Activated CD8-positive, alpha-beta memory T cell treated with anti-CD3 and anti-CD28 coated beads, Interleukin-2, amount 50 U/mL, for 4 hours (primary cell): Measurements from ENCODE around the gene LURAP1L.
"Not testable (repeated sequence)": the region's sequence is repeated elsewhere in the genome, so short reads cannot be mapped to it uniquely, and the experiment has no call there.

Source experiments
- DNase-seq: peaks from one replicate; pipeline ENCODE4 v3.0.0-alpha.2; 2020

LURAP1L gene

GRCh38 chr9:12862611-12863410 lies 88.0 kb downstream of the LURAP1L start:
- DNase-seq, result no peak

DNA sequence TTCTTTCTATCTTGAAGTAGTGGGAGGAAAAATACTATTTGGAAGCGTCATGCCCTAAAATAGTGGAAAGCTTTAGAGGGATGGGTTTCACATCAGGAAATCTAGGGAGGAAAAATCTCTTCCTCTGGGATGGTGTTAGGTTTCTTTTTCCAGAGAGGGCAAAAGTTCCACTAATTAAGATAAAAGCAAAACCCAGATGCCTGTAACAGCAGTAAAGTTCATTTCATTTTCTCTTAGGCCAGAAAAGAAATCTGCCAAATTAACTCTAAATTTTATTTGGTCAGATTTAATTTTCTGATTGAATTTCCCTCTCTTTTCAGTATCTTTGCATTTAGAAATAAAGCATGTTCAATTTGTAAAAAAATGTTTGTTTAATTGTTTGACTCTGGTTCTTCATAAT lies 88.8 kb downstream of the LURAP1L start:
- DNase-seq, result no peak

- not testable (repeated sequence) for DNase-seq
These were observed 90.6 kb downstream of the LURAP1L start for GRCh38 chr9:12865380-12865779.
